IMR-90 (cell line): Measurements from ENCODE around the gene ACTRT3. TPM values are rescaled to one million over a fixed set of nuclear protein-coding genes. Genes with fewer than 3 reads are reported as not detected.

ENCODE experiments used
- ATAC-seq: fragments of 200-7000 bp; cut with Tn5 transposase; 2 replicates; pipeline ENCODE4 v1.9.1; 2020; ENCODE audit warnings: low read depth, mild to moderate bottlenecking, moderate library complexity
- BruUV-seq: library from RNA; stranded (reverse); fragments of 400-500 nt; replicated peaks from 2 replicates; lab custom pipeline; 2021; lab: Mats Ljungman, UMichigan
- CTCF ChIA-PET: fragments of 300-600 bp; formaldehyde crosslinking; extraction: SDS; loops from one replicate; lab custom pipeline; 2021; ENCODE audit warnings: antibody characterized with exemption; lab: Yijun Ruan, JAX
- POLR2A ChIA-PET: fragments of 300-600 bp; sonication (Branson Sonifier 250); formaldehyde crosslinking; loops from one replicate; lab custom pipeline; 2022; ENCODE audit warnings: antibody characterized with exemption; ENCODE audit not compliant: unreplicated experiment; lab: Charles Lee
- DNase-seq: peaks from one replicate; pipeline ENCODE4 v3.0.0; 2013
- H2AFZ ChIP-seq: replicated peaks from 2 replicates; pipeline ENCODE3; 2013; ENCODE audit warnings: low read length, mild to moderate bottlenecking; ENCODE audit not compliant: poor library complexity
- H2AK5ac ChIP-seq: 2 replicates; pipeline ENCODE4 v1.6.1; 2013; ENCODE audit warnings: low read depth, low read length, inconsistent platforms
- H2AK9ac ChIP-seq: replicated peaks from 2 replicates; pipeline ENCODE3; 2013; ENCODE audit warnings: mild to moderate bottlenecking, low read depth, low read length, moderate library complexity; ENCODE audit not compliant: poor library complexity
- H2BK120ac ChIP-seq: 2 replicates; pipeline ENCODE4 v1.6.1; 2013; ENCODE audit warnings: low read depth, low read length, inconsistent platforms
- H2BK15ac ChIP-seq: 3 replicates; pipeline ENCODE4 v1.6.1; 2013; ENCODE audit warnings: low read depth, low read length, inconsistent platforms
- H2BK20ac ChIP-seq: 2 replicates; pipeline ENCODE4 v1.6.1; 2013; ENCODE audit warnings: low read depth, mild to moderate bottlenecking, inconsistent platforms, low read length, moderate library complexity
- H2BK5ac ChIP-seq: 2 replicates; pipeline ENCODE4 v1.6.1; 2013; ENCODE audit warnings: mild to moderate bottlenecking, low read depth, low read length, inconsistent platforms; ENCODE audit not compliant: poor library complexity, severe bottlenecking
- H3K14ac ChIP-seq: replicated peaks from 2 replicates; pipeline ENCODE4 v1.6.1; 2013; ENCODE audit warnings: low read depth, low read length, inconsistent platforms
- H3K18ac ChIP-seq: 2 replicates; pipeline ENCODE4 v1.6.1; 2013; ENCODE audit warnings: low read depth, low read length, control low read depth
- H3K23ac ChIP-seq: 2 replicates; pipeline ENCODE4 v1.6.1; 2013; ENCODE audit warnings: low read depth, low read length, inconsistent platforms
- H3K27ac ChIP-seq: 2 replicates; pipeline ENCODE4 v1.5.1; 2013; ENCODE audit warnings: mild to moderate bottlenecking, control low read depth, low read length; ENCODE audit not compliant: insufficient read depth
- H3K27me3 ChIP-seq: 2 replicates; pipeline ENCODE4 v1.6.1; 2013; ENCODE audit warnings: low read length; ENCODE audit not compliant: control insufficient read depth, insufficient read depth
- H3K36me3 ChIP-seq: 2 replicates; pipeline ENCODE4 v1.6.1; 2013; ENCODE audit warnings: low read length, mixed read lengths; ENCODE audit not compliant: control insufficient read depth, insufficient read depth
- H3K4ac ChIP-seq: 2 replicates; pipeline ENCODE4 v1.6.1; 2013; ENCODE audit warnings: low read depth, low read length, inconsistent platforms
- H3K4me1 ChIP-seq: 2 replicates; pipeline ENCODE4 v1.6.1; 2013; ENCODE audit warnings: low read length, mixed read lengths; ENCODE audit not compliant: control insufficient read depth, insufficient read depth
- H3K4me2 ChIP-seq: 2 replicates; pipeline ENCODE4 v1.6.1; 2013; ENCODE audit warnings: low read depth, mild to moderate bottlenecking, control low read depth, low read length, moderate library complexity
- H3K4me3 ChIP-seq: 2 replicates; pipeline ENCODE4 v1.5.1; 2013; ENCODE audit warnings: low read depth, mild to moderate bottlenecking, control low read depth, low read length, moderate library complexity; ENCODE audit not compliant: insufficient read depth
- H3K56ac ChIP-seq: 2 replicates; pipeline ENCODE4 v1.6.1; 2013; ENCODE audit warnings: low read length, inconsistent platforms; ENCODE audit not compliant: insufficient read depth; ENCODE audit errors: extremely low read depth
- H3K79me1 ChIP-seq, 2 experiments: 2 replicates each; pipeline ENCODE4 v1.6.1; 2013; ENCODE audit warnings: low read length in 2 of 2, inconsistent platforms in 1 of 2, low read depth in 1 of 2
- H3K9ac ChIP-seq: 2 replicates; pipeline ENCODE4 v1.6.1; 2013; ENCODE audit warnings: low read depth, low read length, control low read depth
- H3K9me1 ChIP-seq: 2 replicates; pipeline ENCODE4 v1.6.1; 2013; ENCODE audit warnings: low read length, inconsistent platforms; ENCODE audit not compliant: insufficient read depth
- H3K9me3 ChIP-seq: 2 replicates; pipeline ENCODE4 v1.6.1; 2013; ENCODE audit warnings: low read length; ENCODE audit not compliant: control insufficient read depth, insufficient read depth
- H4K20me1 ChIP-seq: 2 replicates; pipeline ENCODE4 v1.6.1; 2013; ENCODE audit warnings: low read length, inconsistent platforms; ENCODE audit not compliant: insufficient read depth
- H4K5ac ChIP-seq: 2 replicates; pipeline ENCODE4 v1.6.1; 2013; ENCODE audit warnings: mild to moderate bottlenecking, low read depth, low read length, control low read depth
- H4K8ac ChIP-seq, 2 experiments: 2 replicates each; pipeline ENCODE4 v1.6.1; 2013; ENCODE audit warnings: low read depth in 2 of 2, low read length in 2 of 2, control low read depth in 1 of 2, inconsistent platforms in 1 of 2
- H4K91ac ChIP-seq: 2 replicates; pipeline ENCODE4 v1.6.1; 2013; ENCODE audit warnings: low read depth, low read length, inconsistent platforms; ENCODE audit not compliant: insufficient read depth
- BHLHE40 ChIP-seq: fragments of 150-350 bp; IDR thresholded peaks from 2 replicates; pipeline ENCODE4 v1.6.1; 2016; ENCODE audit warnings: mild to moderate bottlenecking, low read depth, low read length
- CHD1 ChIP-seq: IDR thresholded peaks from 2 replicates; pipeline ENCODE4 v1.6.1; 2012; ENCODE audit warnings: low read depth, low read length, improper control_type of control experiment
- CTCF ChIP-seq: conservative IDR thresholded peaks from 2 replicates; pipeline ENCODE4 v1.5.1; 2012; ENCODE audit warnings: mild to moderate bottlenecking, low read depth, low read length, improper control_type of control experiment
- FOS ChIP-seq: fragments of 150-350 bp; IDR thresholded peaks from 2 replicates; pipeline ENCODE4 v1.6.1; 2016; ENCODE audit warnings: low read depth, low read length
- MAFK ChIP-seq: IDR thresholded peaks from 2 replicates; pipeline ENCODE4 v1.6.1; 2012; ENCODE audit warnings: low read depth, low read length, improper control_type of control experiment
- MXI1 ChIP-seq: IDR thresholded peaks from 2 replicates; pipeline ENCODE4 v1.6.1; 2012; ENCODE audit warnings: low read depth, mild to moderate bottlenecking, low read length, moderate library complexity, borderline replicate concordance
- POLR2A ChIP-seq: IDR thresholded peaks from 2 replicates; pipeline ENCODE4 v1.6.1; 2012; ENCODE audit warnings: mild to moderate bottlenecking, low read depth, low read length
- RAD21 ChIP-seq: IDR thresholded peaks from 2 replicates; pipeline ENCODE4 v1.6.1; 2012; ENCODE audit warnings: low read length, improper control_type of control experiment
- SMC3 ChIP-seq: fragments of 150-350 bp; IDR thresholded peaks from 2 replicates; pipeline ENCODE4 v1.6.1; 2016; ENCODE audit warnings: low read depth, mild to moderate bottlenecking, antibody characterized with exemption, low read length, moderate library complexity
- WGBS, 2 experiments: methylation state at CpG; one replicate each; pipeline versions ENCODE4 v1.1.5 to v1.1.7; 2013; ENCODE audit warnings: missing lambda C conversion rate in 2 of 2; ENCODE audit not compliant: insufficient read length in 1 of 2; ENCODE audit errors: extremely low coverage in 2 of 2; 5-methylcytosine and 5-hydroxymethylcytosine counted together
- dilution Hi-C: fragments of 300-500 bp; cut with HindIII; formaldehyde crosslinking; loops from one replicate; pipeline ENCODE4 v1.14.3; 2018; ENCODE audit warnings: low sequenced_read_pairs; ENCODE audit not compliant: unreplicated experiment
- in situ Hi-C: fragments of 300-500 bp; cut with MboI; formaldehyde crosslinking; loops from 3 replicates; pipeline ENCODE4 v1.14.3; 2019; ENCODE audit warnings: low sequenced_read_pairs, inconsistent platforms, mixed read lengths
- intact Hi-C: fragments of 100-400 bp; cut with micrococcal nuclease; formaldehyde crosslinking; loops from 2 replicates; pipeline ENCODE4 v1.10.0; 2022
- polyA plus RNA-seq, 3 experiments: library from polyadenylated mRNA; depleted of rRNA; stranded (reverse); fragments of >200 nt; gene quantifications; 2 replicates each; pipeline ENCODE4 v1.2.3, GENCODE V29; 2012; ENCODE audit warnings: low replicate concordance in 1 of 3
- total RNA-seq: library from RNA; depleted of rRNA; stranded (reverse); fragments of >200 nt; gene quantifications from 2 replicates; pipeline ENCODE4 v1.2.3, GENCODE V29; 2012
- TF ChIP-seq, protein P1 (sequence below): fragments of 150-350 bp; IDR thresholded peaks from 2 replicates; pipeline ENCODE4 v1.6.1; 2017; ENCODE audit warnings: mild to moderate bottlenecking, antibody characterized with exemption, low read length, low read depth

The ACTRT3 gene
- total and polyA plus RNA-seq, 2 of the 4 experiments (the other 2 are of a cell fraction) = 0.97 to 2.5 TPM

DNA sequence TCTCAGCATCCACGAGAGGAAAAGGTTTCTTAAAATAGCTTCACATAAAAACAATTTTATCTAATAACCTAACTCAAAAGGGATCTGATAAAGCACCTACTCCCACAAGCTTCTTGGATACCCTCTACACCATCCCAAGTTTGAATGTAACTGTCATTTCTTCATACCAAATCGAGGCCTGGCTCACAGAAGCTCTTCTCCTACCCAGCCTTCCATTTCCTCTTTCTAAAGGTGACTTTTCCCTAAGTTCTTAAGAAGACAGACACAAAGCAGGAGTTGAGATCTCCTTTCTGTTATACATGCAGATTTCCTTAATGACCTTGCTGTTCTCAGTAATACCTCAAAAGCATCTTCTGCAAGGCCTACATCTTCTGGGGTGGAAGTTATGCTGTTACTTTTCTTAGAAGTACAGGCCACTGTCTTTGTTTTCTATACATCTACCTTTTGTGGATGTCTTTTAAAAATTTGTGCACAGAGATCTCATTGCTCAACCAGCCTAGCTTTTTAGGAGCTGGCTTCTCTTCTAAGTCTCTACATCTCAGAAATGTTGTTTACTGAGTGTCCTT, 40.0 kb upstream of the ACTRT3 start:
- Histone ChIP-seq H3K18ac (no peak overlapping the region), H4K5ac (no peak overlapping the region), H3K36me3 (no peaks in the 10 kb centered on the region), H3K27ac (no peak overlapping the region), H2BK20ac (no peak overlapping the region), H3K9ac (no peak overlapping the region), H3K4me2 (no peak overlapping the region), H3K4ac (no peak overlapping the region), H3K56ac (no peak overlapping the region), H2BK120ac (no peak overlapping the region), H3K4me1 (peaks cover 3% of the 10 kb centered on the region), H3K27me3 (no peaks in the 10 kb centered on the region), H3K23ac (no peak overlapping the region), H3K79me1 (peaks cover 0 to 3% of the 10 kb centered on the region in 2 experiments; a peak in 1 of 4 replicates), H2AK9ac (no peak overlapping the region), H4K20me1 (no peaks in the 10 kb centered on the region), H2BK5ac (no peak overlapping the region), H2BK15ac (no peak overlapping the region), H2AFZ (no peak overlapping the region), H3K9me3 (no peaks in the 10 kb centered on the region), H3K4me3 (no peak overlapping the region), H3K14ac (no peak overlapping the region), H4K91ac (no peak overlapping the region), H4K8ac (no peak overlapping the region), H2AK5ac (no peak overlapping the region), H3K9me1 (peaks cover 9% of the 10 kb centered on the region)
- CTCF ChIA-PET = interaction anchor here (0.7 kb wide), 1 partner anchor 970 kb away, joined by 5 read pairs; no protein-coding TSS in a partner anchor
- in situ Hi-C loops (no loop called here), dilution Hi-C loops (no loop called here), intact Hi-C loops (no loop called here)
- 100% methylated on average over 1 of the region's 2 CpGs; no CpG with 5 or more reads in 1 of the 2 experiments for WGBS, 2 experiments
- BruUV-seq = no TSS peak
- TF ChIP-seq CTCF (no peak), MXI1 (no peak), RAD21 (no peak), MAFK (no peak), SMC3 (no peak), CHD1 (no peak), BHLHE40 (no peak), FOS (no peak), POLR2A (no peak)
- TF ChIP-seq, protein P1, sequence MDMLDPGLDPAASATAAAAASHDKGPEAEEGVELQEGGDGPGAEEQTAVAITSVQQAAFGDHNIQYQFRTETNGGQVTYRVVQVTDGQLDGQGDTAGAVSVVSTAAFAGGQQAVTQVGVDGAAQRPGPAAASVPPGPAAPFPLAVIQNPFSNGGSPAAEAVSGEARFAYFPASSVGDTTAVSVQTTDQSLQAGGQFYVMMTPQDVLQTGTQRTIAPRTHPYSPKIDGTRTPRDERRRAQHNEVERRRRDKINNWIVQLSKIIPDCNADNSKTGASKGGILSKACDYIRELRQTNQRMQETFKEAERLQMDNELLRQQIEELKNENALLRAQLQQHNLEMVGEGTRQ = no peak
- DNase-seq (no peak), ATAC-seq (no peak)
- POLR2A ChIA-PET = interaction anchor here (0.6 kb wide), 1 partner anchor 273 kb away, joined by 9 read pairs; no protein-coding TSS in a partner anchor
